GM21515 (cell line): ENCODE data around the gene ERCC1.
"Not testable (repeated sequence)": the region's sequence is repeated elsewhere in the genome, so short reads cannot be mapped to it uniquely, and the experiment has no call there.

Experiments
- ATAC-seq: cut with Tn5 transposase; IDR thresholded peaks from one replicate; pipeline ENCODE4 v1.9.1; 2021; ENCODE audit not compliant: unreplicated experiment

ERCC1 gene

GRCh38 chr19:45431008-45431407, 7.3 kb upstream of the ERCC1 start:
- not testable (repeated sequence) for ATAC-seq

- not testable (repeated sequence) for ATAC-seq
Measured at GRCh38 chr19:45429896-45430295, 6.2 kb upstream of the ERCC1 start.

- ATAC-seq = no peak
Measured at GRCh38 chr19:45428384-45429231, 4.9 kb upstream of the ERCC1 start.

GRCh38 chr19:45424191-45425058, 708 bp upstream of the ERCC1 start:
- ATAC-seq = no peak

GRCh38 chr19:45423033-45423588, 606 bp downstream of the ERCC1 start:
- no peak for ATAC-seq

GRCh38 chr19:45421947-45422498, 1.7 kb downstream of the ERCC1 start:
- no peak for ATAC-seq

GRCh38 chr19:45420871-45421270, 2.8 kb downstream of the ERCC1 start:
- ATAC-seq = no peak

GRCh38 chr19:45420356-45420755, 3.4 kb downstream of the ERCC1 start:
- no peak for ATAC-seq

- no peak for ATAC-seq
Measured at GRCh38 chr19:45419895-45420294, 3.8 kb downstream of the ERCC1 start.

- peak; percentile 53 for ATAC-seq
Measured at GRCh38 chr19:45419396-45419795, 4.3 kb downstream of the ERCC1 start.

- ATAC-seq = no peak
Measured at GRCh38 chr19:45418802-45419201, 4.9 kb downstream of the ERCC1 start.

- ATAC-seq = no peak
Measured at GRCh38 chr19:45417151-45417550, 6.6 kb downstream of the ERCC1 start.

- no peak for ATAC-seq
Measured at GRCh38 chr19:45414468-45414867, 9.2 kb downstream of the ERCC1 start.

- no peak for ATAC-seq
Measured at GRCh38 chr19:45413497-45413896, 10.2 kb downstream of the ERCC1 start.

GRCh38 chr19:45410330-45410729, 13.4 kb downstream of the ERCC1 start:
- ATAC-seq = not testable (repeated sequence)

GRCh38 chr19:45409557-45409920, 14.2 kb downstream of the ERCC1 start:
- no peak for ATAC-seq

- no peak for ATAC-seq
Measured at GRCh38 chr19:45408830-45409556, 14.7 kb downstream of the ERCC1 start.

- ATAC-seq = no peak
Measured at GRCh38 chr19:45408121-45408520, 15.6 kb downstream of the ERCC1 start.

GRCh38 chr19:45407585-45407984, 16.1 kb downstream of the ERCC1 start:
- ATAC-seq = not testable (repeated sequence)

- ATAC-seq = no peak
Measured at GRCh38 chr19:45407091-45407375, 16.7 kb downstream of the ERCC1 start.
